ENCODE results near the gene CTAGE9.
"Not testable (repeated sequence)": the region's sequence is repeated elsewhere in the genome, so short reads cannot be mapped to it uniquely, and the experiment has no call there.

- TF ChIP-seq CTCF, POLR2A (IDR thresholded peaks at IDR 0.05): not testable (repeated sequence)
Observed at GRCh38 chr6:131700851-131701250, 10.0 kb downstream of the CTAGE9 start.

Measured in testis (tissue), 2 donors.